ENCODE measurements around the gene TGFB1I1. TPM values are rescaled to one million over a fixed set of nuclear protein-coding genes. Genes with fewer than 3 reads are reported as not detected.
A peak's percentile ranks its signal among the peaks of the same experiment; 100 is the strongest.

TGFB1I1 gene
- total RNA-seq, 1 donor from 2014 or later: 2.6 TPM

- H3K36me3 Mint-ChIP-seq (ENCODE audit: low read depth): no peaks in the 10 kb centered on the region
- ChIA-PET CTCF (interaction anchor here (1.1 kb wide), 1 partner anchor 16 kb away, joined by 4 read pairs; no protein-coding TSS in a partner anchor), POLR2A (interaction anchor here (0.8 to 4.3 kb wide), 4 partner anchors 11 to 351 kb away, joined by 3 to 27 read pairs (median 5); partner anchors contain the start of genes ARMC5 and RUSF1)
- DNase-seq (peak; percentile 64), ATAC-seq (ENCODE audit: low read depth) (peak; percentile 92)
- TF ChIP-seq CTCF (IDR thresholded peaks at IDR 0.05): no peak
- H3K27ac Mint-ChIP-seq: no peak overlapping the region
- H3K27me3 Mint-ChIP-seq: peaks cover 2% of the 10 kb centered on the region
- intact Hi-C loops (cut with micrococcal nuclease): loop anchor here (1.0 kb wide), 2 partner anchors 11 to 17 kb away; partner anchors contain the start of gene ARMC5
- H3K4me3 Mint-ChIP-seq: peak overlapping the region; percentile 85
- no peaks in the 10 kb centered on the region for H3K9me3 Mint-ChIP-seq
- peaks cover 25% of the 10 kb centered on the region for H3K4me1 Mint-ChIP-seq
Observed at GRCh38 chr16:31476303-31477219, 4.6 kb downstream of the TGFB1I1 start.

GRCh38 chr16:31477220-31478216 lies 5.6 kb downstream of the TGFB1I1 start:
- Mint-ChIP-seq H3K4me1 (peaks cover 22% of the 10 kb centered on the region), H3K36me3 (ENCODE audit: low read depth) (no peaks in the 10 kb centered on the region), H3K27me3 (peaks cover 4% of the 10 kb centered on the region), H3K27ac (no peak overlapping the region), H3K9me3 (no peaks in the 10 kb centered on the region), H3K4me3 (peak overlapping the region; percentile 85)
- ChIA-PET CTCF (interaction anchor here (1.1 kb wide), 1 partner anchor 17 kb away, joined by 4 read pairs; no protein-coding TSS in a partner anchor), POLR2A (interaction anchor here (0.6 to 4.3 kb wide), 6 partner anchors 7 to 395 kb away, joined by 3 to 27 read pairs (median 5); partner anchors contain the start of genes ARMC5 and RUSF1)
- intact Hi-C loops (cut with micrococcal nuclease): loop anchor here (1.0 kb wide), 2 partner anchors 10 to 18 kb away; partner anchors contain the start of gene ARMC5
- ATAC-seq (ENCODE audit: low read depth) (peak; percentile 40), DNase-seq (peak; percentile 42)
- no peak for TF ChIP-seq CTCF (IDR thresholded peaks at IDR 0.05)

- POLR2A ChIA-PET: interaction anchor here (0.9 to 4.3 kb wide), 2 partner anchors 9 to 19 kb away, joined by 3 to 27 read pairs; partner anchors contain the start of gene ARMC5
- no peak for DNase-seq
- TF ChIP-seq CTCF (IDR thresholded peaks at IDR 0.05): no peak
- Mint-ChIP-seq H3K27ac (no peak overlapping the region), H3K4me3 (no peak overlapping the region), H3K4me1 (peaks cover 17% of the 10 kb centered on the region), H3K27me3 (peaks cover 4% of the 10 kb centered on the region), H3K9me3 (no peaks in the 10 kb centered on the region), H3K36me3 (ENCODE audit: low read depth) (no peaks in the 10 kb centered on the region)
- ATAC-seq (ENCODE audit: low read depth): no peak
- CTCF ChIA-PET: no interaction called here
- intact Hi-C loops (cut with micrococcal nuclease): no loop called here
Observed at GRCh38 chr16:31478956-31479355, 7.0 kb downstream of the TGFB1I1 start.

GRCh38 chr16:31479751-31480150 lies 7.8 kb downstream of the TGFB1I1 start:
- no peak for DNase-seq
- TF ChIP-seq CTCF (IDR thresholded peaks at IDR 0.05): no peak
- Mint-ChIP-seq H3K36me3 (ENCODE audit: low read depth) (no peaks in the 10 kb centered on the region), H3K27me3 (peaks cover 4% of the 10 kb centered on the region), H3K9me3 (no peaks in the 10 kb centered on the region), H3K4me3 (peak overlapping the region; percentile 13), H3K27ac (no peak overlapping the region), H3K4me1 (peaks cover 17% of the 10 kb centered on the region)
- ChIA-PET CTCF (no interaction called here), POLR2A (no interaction called here)
- intact Hi-C loops (cut with micrococcal nuclease): no loop called here
- no peak for ATAC-seq (ENCODE audit: low read depth)

Measured in activated B cell treated with CpG ODN at 0.5 μM for 24 hours (primary cell).